ENCODE measurements around the gene TAF11L2.
"Not testable (repeated sequence)": the region's sequence is repeated elsewhere in the genome, so short reads cannot be mapped to it uniquely, and the experiment has no call there.

The TAF11L2 gene

DNA sequence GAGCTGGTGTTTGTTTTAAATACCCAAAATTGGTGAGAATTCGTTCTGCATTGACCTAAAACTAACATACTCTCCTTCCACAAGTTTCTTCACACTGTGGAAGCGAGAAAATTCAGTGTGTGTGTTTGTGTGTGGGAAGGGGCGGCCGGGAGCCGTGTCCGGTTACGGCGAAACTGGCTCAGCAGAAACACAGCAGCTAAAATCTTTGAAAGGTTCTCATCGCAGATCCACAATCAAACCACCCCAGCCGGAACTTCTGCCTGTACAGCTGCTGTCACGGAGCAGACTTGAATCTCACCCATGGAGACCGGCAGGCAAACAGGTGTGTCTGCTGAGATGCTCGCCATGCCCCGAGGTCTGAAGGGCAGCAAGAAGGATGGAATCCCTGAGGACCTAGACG, 30.3 kb downstream of the TAF11L2 start, which contains the start of gene TAF11L6:
TSS of gene TAF11L6 (plus strand) at position 301 of the 400 bp plus-strand sequence.
- not testable (repeated sequence) for DNase-seq

Measured in suppressor macrophage treated with lipopolysaccharide for 4 hours (primary cell).